GM10847 (cell line): ENCODE measurements around the gene ALK.

ENCODE experiments used
- POLR2A ChIP-seq: IDR thresholded peaks from 2 replicates; pipeline ENCODE4 v1.6.1; 2011; ENCODE audit not compliant: insufficient read length; ENCODE audit errors: extremely low read depth

ALK gene

DNA sequence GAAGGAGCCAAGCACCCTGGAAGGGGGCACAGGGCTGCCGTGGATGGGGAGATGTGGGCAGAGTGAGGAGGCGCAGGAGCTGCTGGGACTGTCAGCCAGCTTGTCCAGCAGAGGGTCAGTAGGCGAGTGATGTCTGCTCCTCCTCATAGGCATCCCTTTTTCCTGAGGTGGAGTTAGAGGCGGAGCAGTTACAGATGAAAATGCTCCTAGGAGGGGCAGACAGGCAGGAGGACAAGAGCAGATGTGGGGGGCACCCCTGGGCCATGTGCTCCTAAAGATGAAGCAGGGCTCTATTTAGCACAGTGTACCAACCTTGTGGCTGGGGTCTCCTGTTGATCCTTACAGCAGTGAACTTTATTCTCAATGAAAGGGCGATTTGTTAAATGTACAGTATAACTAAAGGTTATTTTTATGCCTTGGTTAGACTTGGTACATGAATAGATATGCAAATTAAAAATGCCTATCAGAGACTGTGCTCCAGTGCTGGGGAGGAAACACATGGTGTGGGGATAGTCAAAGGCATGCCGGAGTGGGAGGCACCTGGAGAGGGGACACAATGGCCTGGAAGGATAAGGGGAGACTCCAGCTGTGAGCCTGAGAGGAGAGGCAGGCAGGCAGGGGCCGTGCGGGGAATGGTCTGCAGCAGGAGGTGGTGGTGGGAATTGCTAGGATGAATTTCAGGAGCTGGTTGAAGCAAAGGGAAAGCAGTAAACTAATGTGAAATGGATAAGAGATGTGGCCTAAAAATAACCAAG is 630.9 kb downstream of the ALK start:
- no peak for TF ChIP-seq POLR2A

DNA sequence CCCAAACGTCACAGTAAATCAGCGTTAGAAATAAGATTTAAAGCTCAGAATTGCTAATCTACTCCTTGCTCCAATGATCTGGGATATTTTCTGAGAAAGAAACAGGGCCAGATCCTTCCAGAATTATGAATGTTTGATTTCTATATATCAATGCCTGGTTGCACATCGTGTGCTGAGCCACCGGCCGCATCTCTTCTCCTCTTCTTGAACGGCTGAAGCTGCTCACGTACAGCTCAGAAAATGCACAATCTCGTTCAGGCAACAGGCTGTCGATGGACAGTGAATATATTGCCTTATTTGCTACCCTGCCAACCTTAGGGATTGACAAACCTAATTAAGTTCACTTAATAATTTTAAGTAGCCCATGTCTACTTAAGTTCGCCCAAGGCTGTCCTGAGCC is 636.7 kb downstream of the ALK start:
- no peak for TF ChIP-seq POLR2A

DNA sequence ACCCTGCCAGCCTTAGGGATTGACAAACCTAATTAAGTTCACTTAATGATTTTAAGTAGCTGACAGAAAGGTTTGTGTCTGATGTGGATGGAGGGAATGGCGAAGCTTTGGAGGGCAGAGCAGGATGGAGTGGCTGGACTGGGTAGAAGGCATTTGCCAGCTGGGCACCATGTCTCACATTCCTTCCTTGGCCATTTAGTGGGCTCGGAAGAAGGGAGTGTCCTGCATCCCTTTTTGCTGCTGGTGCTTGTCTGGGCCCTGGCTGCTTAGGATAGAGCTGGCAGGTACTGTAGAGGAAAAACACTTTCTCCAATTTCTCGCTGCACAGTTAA is 639.5 kb downstream of the ALK start:
- TF ChIP-seq POLR2A, result no peak

GRCh38 chr2:29281086-29281915 is 640.1 kb downstream of the ALK start:
- no peak for TF ChIP-seq POLR2A

DNA sequence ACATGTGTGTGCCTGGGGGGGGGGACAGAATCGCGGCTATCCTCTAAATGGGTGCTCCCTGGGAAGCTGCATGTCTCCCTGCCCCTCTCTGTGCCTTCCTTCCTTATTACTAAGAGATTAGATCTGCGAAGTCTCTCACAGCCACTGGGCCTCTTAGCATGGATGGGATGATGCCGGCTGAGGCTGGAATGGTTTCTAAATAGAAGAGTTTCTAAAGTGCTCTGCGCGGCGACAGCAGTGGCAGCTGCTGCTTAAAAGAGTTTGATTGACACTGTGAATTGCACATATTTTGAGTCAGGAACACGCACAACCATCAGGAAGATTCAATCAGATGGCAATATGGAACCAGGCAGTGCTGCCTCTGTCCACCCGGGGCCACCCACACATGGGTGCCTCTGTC is 642.4 kb downstream of the ALK start:
- no peak for TF ChIP-seq POLR2A

DNA sequence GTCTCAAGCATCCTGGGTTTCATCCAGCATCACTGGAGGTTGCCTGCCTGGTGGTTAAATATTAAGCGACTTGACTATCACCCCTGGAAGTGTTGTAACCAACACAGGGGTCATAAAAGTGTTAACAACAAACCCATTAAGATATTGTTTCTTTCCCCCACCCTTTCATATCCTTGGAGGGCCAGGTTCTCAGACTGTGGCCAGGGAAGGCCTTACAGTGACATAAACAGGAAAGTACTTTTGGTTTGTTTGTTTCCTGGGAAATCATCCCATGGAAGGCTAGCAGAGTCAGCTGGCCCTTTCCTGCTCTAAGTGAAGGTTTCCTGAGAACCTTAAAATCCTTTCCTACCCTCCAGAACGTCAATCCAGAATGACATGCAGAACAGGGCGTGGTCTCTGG is 645.2 kb downstream of the ALK start:
- TF ChIP-seq POLR2A, result no peak

- no peak for TF ChIP-seq POLR2A
Observed at GRCh38 chr2:29275186-29275585, 646.2 kb downstream of the ALK start.

DNA sequence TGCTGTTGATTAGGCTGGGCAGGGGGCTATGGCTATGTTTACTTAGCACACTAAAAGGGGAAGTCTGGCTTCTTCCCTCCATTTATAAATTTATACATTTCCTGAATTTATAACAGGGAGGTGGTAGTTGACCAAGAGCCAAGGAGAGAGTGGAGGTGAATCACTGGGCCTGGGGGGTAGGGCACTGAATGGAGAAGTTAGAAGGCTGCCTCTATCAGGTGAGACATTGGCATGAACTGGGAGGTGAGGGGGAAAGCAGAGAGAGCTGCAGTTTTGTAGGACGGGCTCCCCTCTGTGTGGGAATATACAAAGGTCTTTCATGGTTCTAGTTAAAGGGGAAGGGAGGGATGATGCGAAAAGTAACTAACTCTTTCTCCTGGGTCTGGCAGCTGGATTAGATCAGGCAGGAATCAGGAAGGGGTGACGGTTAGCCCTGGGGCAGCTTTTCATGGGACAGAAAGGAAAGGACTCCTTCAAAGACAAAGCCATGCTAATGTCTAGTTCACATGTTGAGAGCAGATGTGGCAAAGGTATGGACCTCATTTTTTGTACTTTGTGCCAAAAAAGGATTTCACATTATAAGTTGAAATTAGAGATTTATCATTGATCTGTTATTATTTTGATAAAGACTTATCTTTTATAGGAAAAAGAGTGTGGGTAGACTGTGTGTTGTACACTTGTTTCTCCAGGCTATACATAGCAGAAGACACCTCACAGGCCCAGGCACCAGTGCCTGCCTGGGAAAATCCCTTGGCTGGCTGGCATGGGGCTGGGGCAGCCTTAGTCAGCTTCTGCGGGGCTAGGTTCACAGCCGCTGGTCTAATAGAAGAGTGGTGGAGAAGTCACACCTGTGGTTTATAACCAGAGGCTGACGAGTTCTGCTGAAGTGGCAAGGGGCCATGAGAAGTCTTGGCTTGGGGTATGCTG is 647.4 kb downstream of the ALK start:
- no peak for TF ChIP-seq POLR2A

GRCh38 chr2:29273004-29273684 is 648.2 kb downstream of the ALK start:
- TF ChIP-seq POLR2A, result no peak

- TF ChIP-seq POLR2A, result no peak
Observed at GRCh38 chr2:29272311-29272710, 649.1 kb downstream of the ALK start.

- TF ChIP-seq POLR2A, result no peak
Observed at GRCh38 chr2:29270701-29271121, 650.7 kb downstream of the ALK start.

DNA sequence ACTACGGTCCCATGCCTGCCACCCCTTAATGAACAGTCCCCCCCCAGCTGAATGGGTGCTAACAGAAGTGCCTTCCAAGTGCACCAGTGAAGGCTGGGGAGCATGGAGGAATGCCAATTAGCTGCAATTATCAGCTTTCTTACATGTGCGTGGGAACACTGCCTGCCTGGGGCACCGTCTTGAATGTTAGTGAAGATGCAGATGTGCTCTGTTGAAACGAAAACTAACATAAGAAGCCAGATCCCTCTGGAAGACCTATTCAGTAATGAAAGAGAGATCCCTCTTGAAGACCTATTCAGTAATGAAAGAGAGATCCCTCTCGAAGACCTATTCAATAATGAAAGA is 651.6 kb downstream of the ALK start:
- TF ChIP-seq POLR2A, result no peak

DNA sequence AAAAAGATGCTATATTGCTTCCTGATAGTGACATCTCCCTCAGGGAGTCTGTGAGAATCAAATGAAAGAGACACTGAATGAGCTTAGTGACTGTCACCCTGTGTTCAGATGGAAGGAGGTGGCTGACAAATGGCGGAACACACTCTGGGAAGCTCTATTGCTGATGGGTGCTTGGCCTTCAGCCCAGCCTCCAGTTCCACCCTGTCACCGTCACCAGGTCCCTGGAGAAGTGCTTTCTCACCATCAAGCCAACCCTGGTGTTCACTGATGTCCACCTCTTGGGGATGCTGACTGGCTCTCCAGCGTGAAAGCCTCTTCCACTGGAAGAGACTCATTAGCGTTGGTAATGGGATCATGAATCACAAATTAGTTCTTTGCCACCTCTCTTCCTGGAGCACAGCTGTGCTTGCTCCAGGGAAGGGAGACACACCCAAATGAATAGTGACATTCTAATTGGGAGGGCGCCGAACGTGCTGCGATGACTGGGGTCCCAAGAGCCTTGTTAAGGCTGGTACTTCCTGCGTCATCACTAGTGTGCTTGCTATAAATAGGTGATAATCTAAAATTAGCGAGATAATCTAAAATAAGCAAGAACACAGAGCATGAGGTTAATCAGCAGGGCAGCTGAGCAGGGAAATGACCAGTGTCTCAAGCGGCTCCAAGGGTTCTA is 652.2 kb downstream of the ALK start:
- no peak for TF ChIP-seq POLR2A

GRCh38 chr2:29267720-29268119 is 653.7 kb downstream of the ALK start:
- no peak for TF ChIP-seq POLR2A

- TF ChIP-seq POLR2A, result no peak
Observed at GRCh38 chr2:29263886-29264285, 657.5 kb downstream of the ALK start.
